Measurements from ENCODE around the gene RNF212B.

Gene RNF212B

GRCh38 chr14:23297096-23297495 is 59.4 kb downstream of the RNF212B start:
- DNase-seq: no peak

GRCh38 chr14:23297611-23298277 is 60.0 kb downstream of the RNF212B start:
- no peak for DNase-seq

- DNase-seq: peak; percentile 48
Measured at GRCh38 chr14:23299211-23299957, 61.6 kb downstream of the RNF212B start.

- no peak for DNase-seq
Measured at GRCh38 chr14:23299986-23300686, 62.4 kb downstream of the RNF212B start.

- peak; percentile 22 for DNase-seq
Measured at GRCh38 chr14:23300687-23301223, 63.0 kb downstream of the RNF212B start.

- DNase-seq: peak; percentile 98
Measured at GRCh38 chr14:23301288-23301968, 63.7 kb downstream of the RNF212B start.

GRCh38 chr14:23301969-23302289 is 64.2 kb downstream of the RNF212B start:
- DNase-seq: no peak

- DNase-seq: peak; percentile 57
Measured at GRCh38 chr14:23302290-23303225, 64.8 kb downstream of the RNF212B start, which contains the start of gene PPP1R3E. TSS of gene PPP1R3E (minus strand) at chr14:23302859. CDS start at chr14:23302576, 283 bp downstream.

- peak; percentile 92 for DNase-seq
Measured at GRCh38 chr14:23306412-23307145, 68.8 kb downstream of the RNF212B start, which contains the start of gene BCL2L2. TSS of gene BCL2L2 (plus strand) at chr14:23306833. CDS start at chr14:23307768, 935 bp downstream.

GRCh38 chr14:23307146-23307530 is 69.4 kb downstream of the RNF212B start:
- no peak for DNase-seq

- peak; percentile 30 for DNase-seq
Measured at GRCh38 chr14:23307687-23308644, 70.2 kb downstream of the RNF212B start.

- no peak for DNase-seq
Measured at GRCh38 chr14:23308721-23309445, 71.1 kb downstream of the RNF212B start.

GRCh38 chr14:23310546-23310945 is 72.8 kb downstream of the RNF212B start:
- no peak for DNase-seq

- DNase-seq: no peak
Measured at GRCh38 chr14:23316300-23316699, 78.6 kb downstream of the RNF212B start.

- DNase-seq: no peak
Measured at GRCh38 chr14:23319746-23320583, 82.2 kb downstream of the RNF212B start.

- peak; percentile 100 for DNase-seq
Measured at GRCh38 chr14:23320584-23321571, 83.1 kb downstream of the RNF212B start, which contains the start of gene PABPN1. TSS of gene PABPN1 (plus strand) at chr14:23321457. CDS start at chr14:23321470, 13 bp downstream.

Measured in fibroblast of skin of back (primary cell).